NCI-H524 treated with DMSO at 0.1 percent for 48 hours (cell line): ENCODE results near the gene POLDIP2.
A peak's percentile ranks its signal among the peaks of the same experiment; 100 is the strongest.

Experiments
- DNase-seq: peaks from one replicate; lab custom pipeline; 2025; lab: John Stamatoyannopoulos, UW

POLDIP2 gene

GRCh38 chr17:28390563-28390962, 33.2 kb upstream of the POLDIP2 start:
- DNase-seq: no peak

DNA sequence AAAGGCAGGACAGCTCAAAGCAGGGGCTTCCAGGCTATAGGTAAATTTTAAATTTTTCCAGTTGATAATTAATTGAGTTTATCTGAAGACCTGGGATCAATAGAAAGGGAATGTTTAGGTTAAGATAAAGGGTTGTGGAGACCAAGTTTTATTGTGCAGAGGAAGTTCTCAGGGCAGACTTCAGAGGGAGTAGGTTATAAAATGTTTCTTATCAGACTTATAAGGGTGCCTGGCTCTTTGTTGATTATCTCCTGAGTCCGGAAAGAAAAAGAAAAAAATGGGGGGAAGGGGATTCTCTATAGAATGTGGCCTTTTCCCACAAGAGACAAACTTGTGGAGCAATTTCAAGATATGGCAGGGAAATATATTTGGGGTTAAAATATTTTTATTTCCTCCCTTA, 32.8 kb upstream of the POLDIP2 start:
- no peak for DNase-seq

- DNase-seq: no peak
These were observed 30.8 kb upstream of the POLDIP2 start for GRCh38 chr17:28388106-28388505.

DNA sequence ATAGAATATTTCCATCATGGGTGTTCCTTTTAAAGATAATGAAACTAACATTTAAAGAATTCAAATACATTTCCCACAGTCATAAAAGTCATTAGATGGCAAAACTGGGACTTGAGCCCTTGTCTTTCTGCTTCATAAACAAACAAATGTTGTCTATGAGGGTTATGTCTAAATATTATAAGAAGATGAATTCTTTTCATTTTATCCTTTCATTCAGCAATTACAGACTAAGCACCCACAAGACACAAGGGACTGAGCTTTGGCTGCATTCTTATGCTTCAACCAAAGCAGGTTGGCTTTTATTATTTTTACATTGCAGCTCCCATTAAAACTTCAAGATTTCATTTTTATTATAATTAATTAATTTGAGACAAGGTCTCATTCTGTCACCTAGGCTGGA, 29.1 kb upstream of the POLDIP2 start:
- DNase-seq: no peak

DNA sequence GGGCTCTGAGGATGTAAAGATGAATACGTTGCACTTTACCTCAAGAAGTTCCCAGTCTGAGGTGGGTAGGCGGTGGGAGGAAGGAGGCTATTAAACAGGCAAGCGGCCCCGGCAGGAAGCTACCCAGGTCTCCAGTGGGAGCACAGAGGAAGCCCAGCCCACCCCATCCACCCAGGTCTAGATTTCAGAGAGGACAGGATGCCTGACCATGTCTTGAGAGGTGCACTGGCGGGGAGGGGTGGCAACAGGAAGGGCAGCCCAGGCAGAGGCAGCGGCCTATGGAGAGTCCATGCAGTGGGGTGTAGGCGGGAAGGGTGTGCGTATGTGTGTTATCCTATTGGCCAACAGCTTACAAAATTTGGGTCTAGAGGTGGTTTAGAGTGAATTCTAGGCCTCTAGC, 28.1 kb upstream of the POLDIP2 start:
- DNase-seq: no peak

GRCh38 chr17:28385037-28385400, 27.7 kb upstream of the POLDIP2 start:
- no peak for DNase-seq

- no peak for DNase-seq
These were observed 27.1 kb upstream of the POLDIP2 start for GRCh38 chr17:28384281-28385036.

DNA sequence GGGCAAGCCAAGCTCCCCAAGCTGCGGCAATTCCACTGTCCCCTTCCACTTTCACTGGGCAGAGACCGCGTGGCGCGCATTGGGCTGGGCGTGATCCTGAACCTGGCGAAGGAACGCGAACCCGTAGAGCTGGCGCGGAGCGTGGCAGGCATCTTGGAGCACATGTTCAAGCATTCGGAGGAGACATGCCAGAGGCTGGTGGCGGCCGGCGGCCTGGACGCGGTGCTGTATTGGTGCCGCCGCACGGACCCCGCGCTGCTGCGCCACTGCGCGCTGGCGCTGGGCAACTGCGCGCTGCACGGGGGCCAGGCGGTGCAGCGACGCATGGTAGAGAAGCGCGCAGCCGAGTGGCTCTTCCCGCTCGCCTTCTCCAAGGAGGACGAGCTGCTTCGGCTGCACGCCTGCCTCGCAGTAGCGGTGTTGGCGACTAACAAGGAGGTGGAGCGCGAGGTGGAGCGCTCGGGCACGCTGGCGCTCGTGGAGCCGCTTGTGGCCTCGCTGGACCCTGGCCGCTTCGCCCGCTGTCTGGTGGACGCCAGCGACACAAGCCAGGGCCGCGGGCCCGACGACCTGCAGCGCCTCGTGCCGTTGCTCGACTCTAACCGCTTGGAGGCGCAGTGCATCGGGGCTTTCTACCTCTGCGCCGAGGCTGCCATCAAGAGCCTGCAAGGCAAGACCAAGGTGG, 24.0 kb upstream of the POLDIP2 start:
- no peak for DNase-seq

DNA sequence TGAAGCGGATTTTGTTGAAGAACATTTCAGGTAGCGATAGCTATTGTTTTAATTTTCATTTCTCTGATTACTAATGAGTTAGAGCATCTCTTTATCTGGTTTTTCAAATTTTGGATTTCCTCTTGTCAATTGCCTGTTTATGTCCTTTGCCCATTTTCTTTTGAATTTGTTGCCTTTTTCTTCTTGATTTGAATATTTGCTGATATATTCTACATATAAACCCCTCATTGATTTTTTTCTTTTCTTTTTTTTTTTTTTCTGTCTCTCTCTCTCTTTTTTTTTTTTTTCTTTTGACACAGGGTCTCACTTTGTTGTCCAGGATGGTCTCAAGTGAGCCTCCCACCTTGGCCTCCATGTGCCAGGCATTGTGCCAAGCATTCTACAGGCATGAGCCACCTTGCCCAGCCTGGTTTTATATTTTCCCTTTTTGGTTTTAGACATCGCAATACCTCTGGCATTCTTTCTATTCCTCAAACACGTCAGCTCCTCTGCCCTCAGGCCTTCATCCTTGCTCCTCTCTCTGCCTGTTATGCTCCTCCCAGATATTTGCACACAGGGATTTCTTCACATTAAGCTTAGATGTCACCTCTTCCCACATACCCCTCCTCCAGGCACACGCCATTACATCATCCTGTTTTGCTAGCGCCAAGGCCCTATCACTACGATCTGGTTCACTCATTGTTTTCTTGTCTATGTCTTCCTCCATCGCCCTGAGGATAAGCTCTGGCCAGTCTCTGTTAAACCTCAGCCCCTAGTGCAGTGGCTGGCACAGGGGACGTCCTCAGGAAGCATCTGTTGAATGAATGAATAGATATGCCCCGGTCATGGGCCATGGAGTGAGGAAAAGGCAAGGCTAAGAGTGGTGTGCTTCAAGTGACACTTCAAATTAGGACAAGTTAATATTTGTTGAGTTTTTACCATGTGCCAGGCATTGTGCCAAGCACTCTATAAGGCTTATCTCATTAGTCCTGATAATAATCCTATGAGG, 22.8 kb upstream of the POLDIP2 start:
- no peak for DNase-seq

DNA sequence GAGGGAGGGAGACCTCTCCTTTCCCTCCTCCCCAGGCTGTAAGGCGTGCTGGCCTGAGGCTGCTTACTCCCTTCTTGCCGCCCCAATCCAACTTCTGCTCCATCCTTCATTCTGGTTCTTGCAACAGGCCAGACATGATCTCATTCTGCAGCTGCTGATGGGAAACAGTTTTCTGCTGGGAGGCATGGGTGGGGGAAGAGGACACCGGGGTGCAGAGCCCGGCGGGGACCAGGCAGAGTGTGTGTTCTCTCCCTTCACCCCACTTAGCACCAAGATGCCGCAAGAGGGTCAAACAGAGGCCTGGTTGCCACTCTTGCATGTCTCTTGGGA, 15.6 kb upstream of the POLDIP2 start:
- DNase-seq: no peak

DNA sequence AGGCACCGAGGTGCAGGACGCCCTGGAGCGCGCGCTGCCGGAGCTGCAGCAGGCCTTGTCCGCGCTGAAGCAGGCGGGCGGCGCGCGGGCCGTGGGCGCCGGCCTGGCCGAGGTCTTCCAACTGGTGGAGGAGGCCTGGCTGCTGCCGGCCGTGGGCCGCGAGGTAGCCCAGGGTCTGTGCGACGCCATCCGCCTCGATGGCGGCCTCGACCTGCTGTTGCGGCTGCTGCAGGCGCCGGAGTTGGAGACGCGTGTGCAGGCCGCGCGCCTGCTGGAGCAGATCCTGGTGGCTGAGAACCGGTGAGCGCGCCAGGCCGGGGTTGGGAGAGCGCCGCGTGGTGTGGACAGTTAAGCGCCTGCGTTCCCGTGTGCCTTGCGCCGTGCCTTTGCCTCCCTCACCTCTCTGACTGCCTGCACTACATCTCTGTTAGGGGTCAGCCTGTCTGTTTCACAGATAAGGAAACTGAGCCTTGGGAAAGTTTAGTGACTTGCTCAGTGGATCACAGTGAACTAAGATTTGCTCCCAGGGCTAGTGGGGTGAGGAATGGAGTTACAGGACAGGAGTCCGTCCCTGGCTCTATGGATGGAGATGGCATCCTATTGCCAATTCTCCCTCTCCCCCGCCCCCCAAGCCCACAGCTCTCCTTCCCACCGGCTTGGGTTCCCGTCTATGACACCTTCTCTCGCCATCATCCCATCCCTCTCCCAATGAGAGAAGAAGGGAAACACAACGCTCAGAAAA, 15.0 kb upstream of the POLDIP2 start:
- DNase-seq: no peak

GRCh38 chr17:28371245-28372202, 14.2 kb upstream of the POLDIP2 start, which contains the start of gene SARM1:
Gene SARM1, plus strand, starts transcription at chr17:28371694. Its CDS starts 339 bp downstream, at chr17:28372033.
- DNase-seq: peak; percentile 82

DNA sequence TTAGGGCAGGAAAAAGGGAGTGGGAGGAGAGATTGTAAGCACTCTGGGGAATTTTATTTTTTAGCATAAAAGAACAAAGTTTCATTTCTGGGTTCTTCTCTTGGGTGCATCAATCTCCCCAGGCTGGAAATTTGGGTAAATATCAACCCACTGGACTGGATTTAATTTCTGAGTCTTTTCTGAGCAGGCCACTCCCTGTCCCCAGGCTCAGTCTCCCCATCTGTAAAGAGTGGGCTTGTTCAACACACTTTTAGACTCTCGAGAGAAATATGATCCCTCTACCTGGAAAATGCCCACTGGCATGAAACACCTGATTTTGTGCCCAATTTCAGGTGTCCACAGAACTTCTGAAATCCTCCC, 13.4 kb upstream of the POLDIP2 start:
- no peak for DNase-seq

GRCh38 chr17:28370035-28370743, 12.9 kb upstream of the POLDIP2 start, which contains the start of gene VTN:
Gene VTN, minus strand, starts transcription at chr17:28370307. Its CDS starts 104 bp downstream, at chr17:28370203.
- DNase-seq: no peak

GRCh38 chr17:28369684-28370034, 12.3 kb upstream of the POLDIP2 start:
- no peak for DNase-seq

DNA sequence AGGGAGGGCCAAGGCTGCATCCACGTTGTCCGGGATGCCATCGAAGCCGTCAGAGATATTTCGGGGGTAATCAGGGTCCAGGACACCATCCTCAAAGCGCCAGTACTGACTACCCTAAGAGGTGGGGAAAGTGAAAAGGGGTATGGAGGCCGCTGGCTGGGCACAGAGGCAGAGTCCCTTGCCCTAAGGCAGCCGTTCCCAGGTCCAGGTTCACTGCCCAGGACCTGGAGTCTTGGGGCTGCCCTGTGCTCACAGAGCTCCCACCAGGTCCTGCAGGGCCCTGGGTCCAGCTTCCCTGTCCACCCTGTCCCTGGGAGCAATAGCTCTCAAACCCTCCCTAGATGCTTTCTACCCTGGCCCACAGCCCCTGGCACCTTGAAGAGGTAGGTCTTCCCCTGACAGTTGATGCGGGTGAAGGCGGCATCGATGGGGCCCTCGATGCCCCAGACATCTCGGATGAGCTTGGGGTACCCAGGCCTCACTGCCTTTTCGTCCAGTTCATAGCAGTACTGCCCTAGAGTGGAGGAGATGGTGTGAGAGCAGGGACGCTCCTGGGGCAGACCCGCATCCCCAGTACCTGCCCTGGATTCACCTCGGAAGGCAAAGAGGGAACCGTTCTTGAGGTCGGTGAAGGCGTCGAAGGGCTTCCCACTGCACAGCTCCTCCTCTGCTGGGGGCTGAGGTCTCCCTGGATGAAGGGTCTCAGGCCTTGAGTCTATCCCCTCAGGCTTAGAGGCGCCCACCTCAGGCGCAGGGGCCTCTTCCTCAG, 11.8 kb upstream of the POLDIP2 start:
- no peak for DNase-seq

- DNase-seq: no peak
These were observed 11.0 kb upstream of the POLDIP2 start for GRCh38 chr17:28368306-28368831.

DNA sequence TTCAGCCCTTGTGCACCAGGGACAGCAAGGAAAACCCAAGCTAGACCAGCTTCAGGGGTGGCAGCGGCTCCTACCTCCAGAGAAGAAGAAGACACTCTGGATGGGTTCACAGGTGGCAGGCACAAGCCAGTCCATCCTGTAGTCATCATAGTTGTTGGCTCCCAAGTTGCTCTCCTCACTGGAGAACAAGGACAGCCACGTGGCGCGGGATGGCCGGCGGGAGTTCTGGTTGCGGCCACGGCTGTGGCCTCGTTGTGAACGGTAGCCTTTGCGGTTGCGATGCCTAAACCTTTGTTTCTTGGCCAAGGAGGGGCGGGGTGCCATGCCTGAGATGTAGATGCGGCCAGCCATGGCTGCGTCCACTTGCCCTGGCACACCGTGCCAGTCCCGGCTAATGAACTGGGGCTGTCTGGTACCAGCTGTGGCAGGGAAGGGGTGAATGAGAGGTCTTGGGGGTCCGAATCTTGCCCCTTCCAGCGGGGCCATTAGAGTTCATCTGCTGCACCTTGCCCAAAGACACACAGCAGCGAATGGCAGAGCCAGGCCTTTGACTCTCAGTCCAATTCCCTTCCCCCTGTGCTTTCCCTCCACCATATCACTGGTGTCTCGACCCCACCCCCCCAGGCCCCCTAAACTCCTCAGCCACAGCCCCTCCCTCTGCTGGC, 10.4 kb upstream of the POLDIP2 start:
- no peak for DNase-seq

GRCh38 chr17:28366605-28367004, 9.3 kb upstream of the POLDIP2 start:
- DNase-seq: no peak
